ENCODE results near the gene EDN3.
"Not testable (repeated sequence)": the region's sequence is repeated elsewhere in the genome, so short reads cannot be mapped to it uniquely, and the experiment has no call there.

The EDN3 gene

DNA sequence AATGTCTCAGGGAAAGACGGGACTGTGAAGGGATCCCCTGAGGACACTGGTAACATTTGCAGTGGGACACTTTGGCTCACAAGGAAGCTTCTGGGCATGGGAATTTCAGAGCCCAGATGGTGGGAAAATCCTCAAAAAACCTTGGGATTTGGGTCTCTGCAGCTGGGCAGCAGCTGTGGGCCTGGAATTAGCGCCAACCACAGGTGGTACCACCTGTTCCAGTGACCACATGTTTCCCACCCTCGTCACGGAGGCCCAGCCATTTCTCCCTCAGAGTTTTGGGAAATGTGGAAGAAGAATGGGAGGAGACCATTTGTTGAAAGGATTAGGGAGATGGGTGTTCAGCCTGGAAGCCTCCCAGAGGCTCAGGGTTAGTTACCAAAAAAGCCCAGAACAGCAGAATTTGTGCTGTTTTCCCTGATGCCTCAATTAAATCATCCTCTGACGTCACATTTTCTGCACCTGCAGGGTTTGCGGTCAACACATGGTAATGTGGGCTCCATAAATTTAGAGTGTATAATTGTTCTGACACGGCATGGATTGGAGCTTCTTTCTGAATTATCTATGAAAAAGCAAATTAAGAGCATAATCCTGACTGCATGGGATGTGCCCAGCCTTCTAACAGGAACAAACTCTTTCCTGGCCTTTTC, 34.4 kb downstream of the EDN3 start:
- in situ Hi-C loops (cut with HindIII; ENCODE audit: low sequenced_read_pairs) = no loop called here

GRCh38 chr20:59335377-59335776, 35.0 kb downstream of the EDN3 start:
- in situ Hi-C loops (cut with HindIII; ENCODE audit: low sequenced_read_pairs) = no loop called here

- in situ Hi-C loops (cut with HindIII; ENCODE audit: low sequenced_read_pairs) = no loop called here
Observed at GRCh38 chr20:59336540-59336939, 36.1 kb downstream of the EDN3 start.

- in situ Hi-C loops (cut with HindIII; ENCODE audit: low sequenced_read_pairs) = not testable (repeated sequence)
Observed at GRCh38 chr20:59338444-59338843, 38.0 kb downstream of the EDN3 start.

DNA sequence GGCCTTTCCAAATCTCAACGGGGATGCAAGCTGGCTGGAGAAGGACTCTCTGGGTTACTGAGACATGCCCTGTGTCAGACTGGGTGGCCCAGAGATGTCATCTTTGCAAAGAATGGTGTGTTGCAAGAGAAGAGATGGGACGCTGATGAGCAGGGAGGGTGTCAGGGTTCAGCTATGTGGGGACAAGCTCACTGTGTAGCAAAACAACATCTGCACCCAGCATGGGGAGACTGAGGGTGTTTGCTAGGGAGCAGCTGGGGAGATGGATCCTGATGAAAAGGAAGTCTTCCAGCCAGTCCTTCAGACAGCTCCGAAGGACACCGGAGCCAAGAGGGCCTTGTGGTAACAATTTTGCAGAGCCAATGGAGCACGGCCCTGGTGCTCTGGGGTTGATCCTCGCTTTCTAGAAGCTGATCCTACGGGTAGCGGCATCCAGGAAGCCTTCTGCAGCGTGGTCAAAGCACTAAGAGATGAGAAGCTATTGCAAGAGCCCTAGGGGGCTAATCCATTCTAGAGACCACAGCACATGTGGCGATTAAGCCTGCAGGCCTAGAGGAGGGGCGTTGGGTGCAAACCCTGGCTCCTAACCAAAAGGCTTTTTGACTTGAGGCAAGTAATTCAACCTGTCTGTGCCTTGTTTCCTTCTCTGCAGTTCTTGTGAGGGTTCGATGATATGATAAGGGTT, 39.9 kb downstream of the EDN3 start:
- in situ Hi-C loops (cut with HindIII; ENCODE audit: low sequenced_read_pairs) = loop anchor here (5.0 kb wide), 1 partner anchor 62 kb away; no protein-coding TSS in a partner anchor

DNA sequence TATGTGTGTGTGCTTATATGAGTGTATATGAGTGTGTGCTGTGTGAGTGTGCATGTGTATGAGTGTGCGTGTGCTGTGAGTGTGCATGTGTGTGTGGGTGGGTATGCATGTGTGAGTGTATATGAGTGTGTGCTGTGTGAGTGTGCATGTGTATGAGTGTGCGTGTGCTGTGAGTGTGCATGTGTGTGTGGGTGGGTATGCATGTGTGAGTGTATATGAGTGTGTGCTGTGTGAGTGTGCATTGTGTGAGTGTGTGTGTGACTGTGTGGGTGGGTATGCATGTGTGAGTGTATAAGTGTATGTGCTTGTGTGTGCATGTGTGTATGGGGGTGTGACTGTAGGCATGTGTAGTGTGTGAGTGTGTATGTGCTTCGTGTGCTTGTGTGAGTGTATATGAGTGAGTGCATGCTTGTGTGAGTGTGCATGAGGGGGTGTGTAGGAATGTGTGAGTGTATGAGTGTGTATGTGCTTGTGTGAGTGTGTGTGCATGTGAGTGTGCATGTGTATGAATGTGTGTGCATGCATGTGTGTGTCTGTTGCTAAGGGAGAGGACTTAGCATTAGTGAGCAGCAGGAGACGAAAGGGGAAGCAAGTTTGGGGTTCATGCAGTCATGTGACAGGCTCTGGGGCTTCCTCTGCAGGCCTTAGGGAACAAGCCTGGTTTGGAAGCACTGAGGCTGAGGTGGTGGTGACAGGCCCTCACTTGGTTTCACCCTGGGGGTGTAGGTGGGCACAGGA, 41.0 kb downstream of the EDN3 start:
- in situ Hi-C loops (cut with HindIII; ENCODE audit: low sequenced_read_pairs) = loop anchor here (5.0 kb wide), 1 partner anchor 61 kb away; no protein-coding TSS in a partner anchor

DNA sequence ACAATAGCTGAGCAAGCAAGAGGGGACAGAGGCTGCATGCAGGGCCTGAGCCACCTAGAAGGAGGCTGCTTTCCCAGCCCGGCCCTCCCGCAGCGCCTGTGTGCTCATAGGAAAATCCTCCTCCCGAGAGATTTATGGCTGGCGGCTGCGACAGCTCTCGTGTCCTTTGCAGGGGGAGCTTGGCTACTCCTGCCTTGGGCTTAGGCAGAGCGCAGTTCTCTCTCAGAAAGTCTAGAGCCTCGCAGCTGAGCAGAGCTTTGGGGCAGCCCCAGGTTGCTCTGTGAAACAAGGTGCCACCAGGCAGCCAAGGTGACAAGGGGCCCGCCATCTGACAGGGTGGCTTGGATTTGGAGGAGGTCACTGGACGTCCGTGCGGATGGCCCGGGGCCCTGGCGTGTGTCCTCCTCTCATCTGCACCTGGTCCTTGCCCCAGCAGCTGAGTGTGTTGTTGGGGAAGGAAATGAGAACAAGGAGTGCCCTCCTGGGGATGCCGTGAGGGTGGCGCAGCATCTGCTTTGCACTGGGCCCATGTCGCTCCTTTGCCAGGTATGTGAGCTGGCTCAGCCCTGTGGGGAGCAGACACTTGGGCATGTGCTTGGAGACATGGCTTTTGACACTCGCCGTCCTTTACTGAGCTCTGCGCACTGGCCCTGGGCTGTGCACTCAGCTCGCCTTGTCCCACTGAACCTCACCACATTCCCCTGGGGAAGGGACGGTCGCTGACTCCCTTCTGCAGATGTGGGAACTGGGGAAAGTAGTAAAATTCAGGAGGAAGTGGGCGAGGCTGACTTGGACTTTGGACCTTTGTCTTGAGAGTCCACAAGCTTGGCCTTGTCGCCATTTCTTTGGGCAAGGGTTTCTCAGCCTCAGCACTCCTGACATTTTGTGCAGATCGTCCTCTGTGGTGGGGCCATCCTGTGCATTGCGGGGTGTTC, 41.9 kb downstream of the EDN3 start:
- in situ Hi-C loops (cut with HindIII; ENCODE audit: low sequenced_read_pairs) = loop anchor here (5.0 kb wide), 1 partner anchor 60 kb away; no protein-coding TSS in a partner anchor

DNA sequence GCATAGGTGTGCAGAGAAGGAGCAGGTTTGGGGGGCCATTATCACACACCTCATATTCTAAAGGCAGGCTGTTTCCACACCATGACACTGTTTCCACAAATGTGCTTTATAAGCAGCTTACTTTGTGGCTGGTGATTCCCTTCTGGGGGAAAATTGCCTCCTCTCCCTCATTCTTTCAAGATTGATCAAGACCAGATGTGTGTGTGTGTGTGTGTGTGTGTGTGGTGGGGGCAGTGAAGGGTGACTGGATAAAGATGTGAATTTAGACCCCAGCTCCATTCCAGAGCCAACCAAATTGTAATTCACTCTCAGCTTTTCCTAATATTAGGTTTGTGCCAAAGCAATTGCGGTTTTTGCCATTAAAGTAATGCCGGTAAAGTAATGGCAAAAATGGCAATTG, 45.6 kb downstream of the EDN3 start:
- in situ Hi-C loops (cut with HindIII; ENCODE audit: low sequenced_read_pairs) = no loop called here

- in situ Hi-C loops (cut with HindIII; ENCODE audit: low sequenced_read_pairs) = no loop called here
Observed at GRCh38 chr20:59349277-59349676, 48.9 kb downstream of the EDN3 start.

DNA sequence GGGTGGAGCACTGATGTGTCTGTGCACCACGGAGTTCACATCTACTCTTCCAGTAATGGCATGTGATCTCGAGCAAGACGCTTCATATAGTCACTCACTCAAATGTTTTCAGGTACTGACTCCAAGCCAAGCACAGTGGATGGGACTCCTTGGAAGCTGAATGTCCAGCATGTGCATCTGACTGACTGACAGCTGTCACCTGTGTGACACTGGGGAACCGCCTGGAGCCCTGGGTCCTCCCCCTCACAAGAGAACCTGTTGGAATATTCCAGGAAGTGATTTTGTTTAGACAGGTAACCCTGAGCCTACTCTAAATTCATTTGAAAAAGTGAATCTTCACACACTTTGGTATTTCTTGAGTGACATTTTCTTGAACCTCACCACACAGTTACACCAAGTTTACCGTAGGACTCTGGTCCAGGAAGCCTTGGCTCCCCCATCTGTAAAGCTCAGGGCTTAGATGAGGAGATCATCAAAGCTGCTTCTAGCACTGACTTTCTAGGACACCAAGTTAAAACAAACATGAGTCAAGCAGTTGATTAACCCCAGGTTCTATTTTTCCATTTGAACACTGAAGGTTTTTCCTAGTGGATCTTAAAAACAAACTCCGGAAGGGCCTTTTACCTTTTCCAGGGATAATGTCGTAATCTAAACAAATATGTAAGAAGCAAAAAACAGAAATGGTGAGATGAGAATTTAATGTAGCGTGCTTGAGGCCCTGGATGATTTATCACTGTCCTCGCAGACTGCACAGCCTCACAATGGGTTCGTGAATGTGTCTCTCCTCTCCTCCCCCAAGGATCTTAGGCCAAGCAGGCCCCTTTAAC, 50.1 kb downstream of the EDN3 start:
- in situ Hi-C loops (cut with HindIII; ENCODE audit: low sequenced_read_pairs) = no loop called here

DNA sequence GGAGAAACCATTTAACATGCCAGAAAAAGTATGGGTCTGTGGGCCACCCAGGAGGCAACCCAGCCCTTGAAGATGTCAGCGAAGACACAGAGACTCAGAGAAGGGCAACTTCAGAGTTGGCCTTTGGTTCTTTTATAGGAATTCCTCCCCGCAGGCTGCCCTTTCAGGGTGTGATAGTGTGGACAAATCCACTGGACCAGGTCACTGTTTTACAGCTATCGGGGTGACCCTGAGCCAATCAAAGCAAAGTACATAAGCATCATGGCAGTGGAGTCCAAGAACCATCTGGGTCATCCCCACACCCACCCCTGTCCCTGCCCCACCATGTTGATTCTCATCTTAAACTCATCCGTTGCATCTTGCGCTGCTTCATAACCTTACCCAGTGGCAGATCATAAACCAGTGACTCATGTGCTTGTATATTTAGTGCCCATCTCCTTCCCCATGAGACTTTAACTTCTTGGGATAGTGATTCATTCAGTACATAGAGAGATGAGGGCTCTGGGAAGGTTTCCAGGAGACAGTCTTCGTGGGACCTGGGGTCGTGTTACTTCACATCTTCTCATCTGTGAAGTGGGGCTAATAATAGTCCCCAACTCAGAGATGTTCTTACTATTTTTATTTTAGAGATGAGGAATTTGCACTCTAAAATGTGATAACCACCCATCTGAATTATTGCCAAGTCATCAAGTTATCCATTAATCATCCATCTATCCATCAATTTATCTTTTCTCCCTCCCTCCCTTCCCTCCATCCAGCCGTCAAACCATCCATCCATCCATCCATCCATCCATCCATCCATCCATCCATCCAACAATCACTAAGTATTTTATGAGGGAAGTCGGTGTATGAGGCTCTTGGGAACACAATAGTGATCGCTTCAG, 51.0 kb downstream of the EDN3 start:
- in situ Hi-C loops (cut with HindIII; ENCODE audit: low sequenced_read_pairs) = no loop called here

DNA sequence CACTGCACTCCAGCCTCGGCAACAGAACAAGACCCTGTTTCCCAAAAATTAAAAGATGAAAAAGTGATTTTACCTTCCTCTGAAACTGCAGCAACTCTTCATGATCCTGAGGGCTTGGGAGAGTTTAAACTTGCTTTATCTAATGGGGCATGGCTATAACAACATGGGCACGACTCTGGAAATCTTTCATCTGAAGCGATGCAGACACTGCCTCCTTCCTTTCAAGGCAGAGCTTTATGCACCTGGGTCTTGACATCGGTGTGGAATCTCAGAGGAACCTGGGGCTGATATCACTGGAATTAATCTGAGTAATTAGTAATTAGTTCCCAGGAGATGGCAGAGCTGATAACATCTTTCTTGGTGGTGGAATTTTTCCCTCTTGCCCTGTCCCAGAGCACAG, 52.1 kb downstream of the EDN3 start:
- in situ Hi-C loops (cut with HindIII; ENCODE audit: low sequenced_read_pairs) = no loop called here

- in situ Hi-C loops (cut with HindIII; ENCODE audit: low sequenced_read_pairs) = no loop called here
Observed at GRCh38 chr20:59352990-59353389, 52.6 kb downstream of the EDN3 start.

- in situ Hi-C loops (cut with HindIII; ENCODE audit: low sequenced_read_pairs) = no loop called here
Observed at GRCh38 chr20:59354460-59354859, 54.0 kb downstream of the EDN3 start.

- in situ Hi-C loops (cut with HindIII; ENCODE audit: low sequenced_read_pairs) = no loop called here
Observed at GRCh38 chr20:59355242-59355641, 54.8 kb downstream of the EDN3 start.

GRCh38 chr20:59356662-59357165, 56.3 kb downstream of the EDN3 start:
- in situ Hi-C loops (cut with HindIII; ENCODE audit: low sequenced_read_pairs) = no loop called here

DNA sequence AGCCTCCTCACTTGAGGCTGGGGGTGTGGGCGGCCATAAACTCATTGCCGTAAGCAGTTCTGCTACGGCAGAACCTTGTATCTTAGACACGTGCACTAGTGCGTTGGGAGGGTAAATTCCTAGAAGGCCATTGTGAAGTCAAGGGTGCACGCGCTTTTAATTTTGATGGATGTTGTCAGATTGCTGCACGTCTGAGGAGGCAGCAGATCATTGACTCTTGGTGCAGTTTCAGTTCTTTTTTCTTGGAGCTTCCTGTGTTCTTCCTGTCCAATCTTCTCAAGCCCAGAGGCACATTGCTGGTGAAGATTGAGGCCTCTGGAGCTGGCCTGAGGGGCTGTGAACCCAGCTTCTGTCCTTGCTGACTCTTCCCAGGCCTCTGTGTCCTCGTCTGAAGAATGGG, 58.4 kb downstream of the EDN3 start:
- in situ Hi-C loops (cut with HindIII; ENCODE audit: low sequenced_read_pairs) = not testable (repeated sequence)

DNA sequence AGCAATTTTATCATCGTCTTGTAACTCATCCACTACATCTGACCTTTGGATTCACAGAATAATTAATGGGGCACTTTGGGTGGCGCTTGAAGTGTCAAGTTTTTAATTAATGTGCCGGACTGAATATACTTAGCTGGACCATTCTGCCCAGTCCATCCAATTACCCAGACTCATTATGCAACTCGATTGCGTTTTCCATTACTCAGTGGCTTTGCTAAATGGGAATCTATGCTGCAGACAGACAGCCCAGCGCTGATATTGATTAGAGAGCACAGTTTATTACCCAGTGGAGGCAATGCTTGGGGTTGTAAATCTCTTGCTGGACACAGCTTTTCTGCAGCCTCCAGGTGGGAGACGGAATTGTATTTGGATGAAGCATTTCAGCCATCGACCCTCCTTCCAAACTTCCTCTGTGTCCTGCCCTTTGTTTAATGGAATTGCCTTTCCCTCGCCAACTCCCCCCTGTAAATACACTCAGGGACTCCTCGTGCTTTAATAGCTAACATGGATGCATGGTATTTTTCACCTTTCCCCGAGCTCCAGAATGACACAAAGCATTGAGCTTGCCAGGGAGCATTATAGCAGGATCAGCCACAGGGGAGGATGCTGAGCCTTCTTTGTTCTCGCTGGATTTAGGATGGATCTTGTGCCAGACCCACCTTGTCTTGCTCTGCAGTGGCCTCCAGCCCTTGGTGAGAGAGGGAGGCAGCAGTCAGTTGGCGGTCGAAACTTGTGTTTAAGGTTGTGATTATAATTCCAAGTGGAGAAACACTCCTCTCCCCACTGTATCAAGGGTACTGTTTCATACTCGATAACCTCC, 59.7 kb downstream of the EDN3 start:
- in situ Hi-C loops (cut with HindIII; ENCODE audit: low sequenced_read_pairs) = no loop called here

All from DLD1 (cell line).